ENCODE data around the gene UBALD2. TPM values are rescaled to one million over a fixed set of nuclear protein-coding genes. Genes with fewer than 3 reads are reported as not detected.

The UBALD2 gene
- total and polyA plus RNA-seq, 2 of the 13 experiments (the other 11 are each of a cell fraction or from before 2014, with no cell fraction given): 3.3 to 89.7 TPM

DNA sequence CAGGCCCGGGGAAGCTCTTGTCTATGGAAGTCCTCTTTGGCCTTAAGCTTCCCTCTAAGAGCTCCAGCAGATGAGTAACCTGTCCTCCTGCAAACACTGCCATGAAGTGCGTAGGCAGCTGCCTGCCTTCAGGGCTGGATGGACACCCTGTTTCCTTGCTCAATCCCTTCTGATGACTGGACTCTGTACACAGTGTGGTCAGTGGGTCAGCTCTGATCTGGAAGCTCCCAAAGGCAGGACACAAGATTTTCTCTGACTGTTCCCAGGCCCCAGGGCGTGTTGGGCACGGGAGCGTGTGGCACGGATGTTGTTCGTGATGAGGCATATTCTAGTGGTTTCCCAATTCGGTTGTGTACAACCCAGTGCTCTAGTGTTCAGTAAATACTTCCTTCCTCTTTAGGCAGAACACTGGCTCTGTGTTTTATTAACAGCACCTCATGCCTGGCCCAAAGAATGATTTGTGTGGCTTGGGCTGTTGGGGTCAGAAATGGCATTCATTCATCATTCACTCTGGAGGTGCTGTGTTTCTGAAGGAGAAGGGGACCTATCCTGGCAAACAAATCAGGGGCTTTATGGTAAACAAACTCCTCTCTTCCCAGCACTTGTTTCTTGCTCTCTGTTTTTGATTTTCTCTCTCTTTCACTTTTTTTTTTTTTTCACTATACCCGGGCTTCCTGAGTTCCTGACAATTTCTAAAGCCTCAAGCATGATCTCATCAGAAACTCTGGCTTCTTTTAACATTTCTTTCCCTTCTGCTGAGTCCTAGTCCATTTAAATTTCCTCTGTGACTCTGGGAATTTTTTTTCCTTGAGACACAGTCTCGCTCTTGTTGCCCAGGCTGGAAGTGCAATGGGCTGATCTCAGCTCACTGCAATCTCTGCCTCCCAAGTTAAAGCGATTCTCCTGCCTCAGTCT is 12.9 kb upstream of the UBALD2 start (continued):
- TF ChIP-seq, protein P1, sequence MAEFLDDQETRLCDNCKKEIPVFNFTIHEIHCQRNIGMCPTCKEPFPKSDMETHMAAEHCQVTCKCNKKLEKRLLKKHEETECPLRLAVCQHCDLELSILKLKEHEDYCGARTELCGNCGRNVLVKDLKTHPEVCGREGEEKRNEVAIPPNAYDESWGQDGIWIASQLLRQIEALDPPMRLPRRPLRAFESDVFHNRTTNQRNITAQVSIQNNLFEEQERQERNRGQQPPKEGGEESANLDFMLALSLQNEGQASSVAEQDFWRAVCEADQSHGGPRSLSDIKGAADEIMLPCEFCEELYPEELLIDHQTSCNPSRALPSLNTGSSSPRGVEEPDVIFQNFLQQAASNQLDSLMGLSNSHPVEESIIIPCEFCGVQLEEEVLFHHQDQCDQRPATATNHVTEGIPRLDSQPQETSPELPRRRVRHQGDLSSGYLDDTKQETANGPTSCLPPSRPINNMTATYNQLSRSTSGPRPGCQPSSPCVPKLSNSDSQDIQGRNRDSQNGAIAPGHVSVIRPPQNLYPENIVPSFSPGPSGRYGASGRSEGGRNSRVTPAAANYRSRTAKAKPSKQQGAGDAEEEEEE (CRISPR knock-in tag; IDR thresholded peaks at IDR 0.05; ENCODE audit: borderline replicate concordance): 0 out of 2 replicates have a peak, but pooled peaks have one; percentile 95
- TF ChIP-seq ARNT2 (CRISPR knock-in tag; IDR thresholded peaks at IDR 0.05; ENCODE audit: low read depth) (peak; percentile 79; the same call in 1 of the 2 replicates), CREM (IDR thresholded peaks at IDR 0.05) (peak; percentile 47), CREM (CRISPR knock-in tag; IDR thresholded peaks at IDR 0.05) (no peak), ZSCAN29 (CRISPR knock-in tag; conservative IDR thresholded peaks at IDR 0.05) (no peak; the same call in 1 of the 2 replicates), ATF7-NPFF (CRISPR knock-in tag; IDR thresholded peaks at IDR 0.05; ENCODE audit: low read depth) (peak; percentile 79; the same call in 1 of the 2 replicates), RBAK (CRISPR knock-in tag; IDR thresholded peaks at IDR 0.05) (no peak), ZMYM3 (CRISPR knock-in tag; IDR thresholded peaks at IDR 0.05) (peak; percentile 76), HOXA5 (CRISPR knock-in tag; IDR thresholded peaks at IDR 0.05) (peak; percentile 14; the same call in 1 of the 2 replicates), POLR2A (IDR thresholded peaks at IDR 0.05; ENCODE audit: insufficient read depth in 1 of 2, low read depth in 2 of 2, low read length in 2 of 2) (peak in 1 of 2 experiments; percentile 64; a peak in 1 of 4 replicates), CREBL2 (CRISPR knock-in tag; IDR thresholded peaks at IDR 0.05; ENCODE audit: borderline replicate concordance) (no peak; the same call in 1 of the 2 replicates), ZNF670 (CRISPR knock-in tag; IDR thresholded peaks at IDR 0.05; ENCODE audit: borderline replicate concordance) (no peak; the same call in 1 of the 2 replicates), CC2D1A (CRISPR knock-in tag; IDR thresholded peaks at IDR 0.05) (no peak), FOXK1 (CRISPR knock-in tag; IDR thresholded peaks at IDR 0.05; ENCODE audit: borderline replicate concordance, low read depth) (peak; percentile 85), KDM5B (CRISPR knock-in tag; IDR thresholded peaks at IDR 0.05; ENCODE audit: borderline replicate concordance) (peak; percentile 67; the same call in 1 of the 2 replicates), TERF1 (CRISPR knock-in tag; IDR thresholded peaks at IDR 0.05) (no peak), ETV5 (CRISPR knock-in tag; IDR thresholded peaks at IDR 0.05; ENCODE audit: borderline replicate concordance) (peak; percentile 91), ZKSCAN5 (CRISPR knock-in tag; IDR thresholded peaks at IDR 0.05) (no peak), ZNF619 (CRISPR knock-in tag; IDR thresholded peaks at IDR 0.05) (peak; percentile 71; the same call in 1 of the 2 replicates), ZNF124 (CRISPR knock-in tag; IDR thresholded peaks at IDR 0.05) (peak; percentile 87; the same call in 1 of the 2 replicates), ZNF143 (CRISPR knock-in tag; IDR thresholded peaks at IDR 0.05) (no peak), ELF1 (CRISPR knock-in tag; IDR thresholded peaks at IDR 0.05) (peak; percentile 28; the same call in 1 of the 2 replicates)
- TF ChIP-seq, protein P2, sequence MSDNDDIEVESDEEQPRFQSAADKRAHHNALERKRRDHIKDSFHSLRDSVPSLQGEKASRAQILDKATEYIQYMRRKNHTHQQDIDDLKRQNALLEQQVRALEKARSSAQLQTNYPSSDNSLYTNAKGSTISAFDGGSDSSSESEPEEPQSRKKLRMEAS (IDR thresholded peaks at IDR 0.05): peak; percentile 88
- TF ChIP-seq, protein P3, sequence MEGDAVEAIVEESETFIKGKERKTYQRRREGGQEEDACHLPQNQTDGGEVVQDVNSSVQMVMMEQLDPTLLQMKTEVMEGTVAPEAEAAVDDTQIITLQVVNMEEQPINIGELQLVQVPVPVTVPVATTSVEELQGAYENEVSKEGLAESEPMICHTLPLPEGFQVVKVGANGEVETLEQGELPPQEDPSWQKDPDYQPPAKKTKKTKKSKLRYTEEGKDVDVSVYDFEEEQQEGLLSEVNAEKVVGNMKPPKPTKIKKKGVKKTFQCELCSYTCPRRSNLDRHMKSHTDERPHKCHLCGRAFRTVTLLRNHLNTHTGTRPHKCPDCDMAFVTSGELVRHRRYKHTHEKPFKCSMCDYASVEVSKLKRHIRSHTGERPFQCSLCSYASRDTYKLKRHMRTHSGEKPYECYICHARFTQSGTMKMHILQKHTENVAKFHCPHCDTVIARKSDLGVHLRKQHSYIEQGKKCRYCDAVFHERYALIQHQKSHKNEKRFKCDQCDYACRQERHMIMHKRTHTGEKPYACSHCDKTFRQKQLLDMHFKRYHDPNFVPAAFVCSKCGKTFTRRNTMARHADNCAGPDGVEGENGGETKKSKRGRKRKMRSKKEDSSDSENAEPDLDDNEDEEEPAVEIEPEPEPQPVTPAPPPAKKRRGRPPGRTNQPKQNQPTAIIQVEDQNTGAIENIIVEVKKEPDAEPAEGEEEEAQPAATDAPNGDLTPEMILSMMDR (CRISPR knock-in tag; IDR thresholded peaks at IDR 0.05): no peak

Data from HepG2 (cell line).